WTC11 (cell line): ENCODE data around the gene TRMT2B. TPM values are rescaled to one million over a fixed set of nuclear protein-coding genes. Genes with fewer than 3 reads are reported as not detected.
"Not testable (repeated sequence)": the region's sequence is repeated elsewhere in the genome, so short reads cannot be mapped to it uniquely, and the experiment has no call there.

ENCODE experiments used
- ATAC-seq: fragments of 200-7000 bp; cut with Tn5 transposase; 2 replicates; pipeline ENCODE4 v1.10.0; 2021; ENCODE audit warnings: mild to moderate bottlenecking, moderate library complexity
- CTCF ChIA-PET: fragments of 300-600 bp; sonication (Branson Sonifier 250); formaldehyde crosslinking; loops from one replicate; lab custom pipeline; 2021; ENCODE audit warnings: antibody characterized with exemption; lab: Charles Lee
- POLR2A ChIA-PET: fragments of 350-600 bp; sonication (Branson Sonifier 250); formaldehyde crosslinking; loops from one replicate; lab custom pipeline; 2021; ENCODE audit warnings: antibody characterized with exemption; lab: Charles Lee
- DNase-seq: peaks from one replicate; pipeline ENCODE4 v3.0.0; 2021; ENCODE audit warnings: low spot score
- H3K27ac Mint-ChIP-seq: 2 replicates; pipeline ENCODE4 v1.8.0; 2021; ENCODE audit warnings: mixed read lengths
- H3K27me3 Mint-ChIP-seq: 2 replicates; pipeline ENCODE4 v1.8.0; 2021; ENCODE audit warnings: low read depth, mild to moderate bottlenecking, moderate library complexity, mixed read lengths
- H3K36me3 Mint-ChIP-seq: 2 replicates; pipeline ENCODE4 v1.8.0; 2021; ENCODE audit warnings: mixed read lengths
- H3K4me1 Mint-ChIP-seq: 2 replicates; pipeline ENCODE4 v1.8.0; 2022; ENCODE audit warnings: mixed read lengths
- H3K4me3 Mint-ChIP-seq: 2 replicates; pipeline ENCODE4 v1.8.0; 2021; ENCODE audit warnings: mild to moderate bottlenecking, moderate library complexity, mixed read lengths
- H3K9me3 Mint-ChIP-seq: 2 replicates; pipeline ENCODE4 v1.8.0; 2021; ENCODE audit warnings: mixed read lengths
- ATF6 ChIP-seq: sonication (generic); formaldehyde crosslinking; IDR thresholded peaks from 2 replicates; pipeline ENCODE4 v1.8.1; 2023; ENCODE audit warnings: mild to moderate bottlenecking, missing genetic modification reagents
- HMGXB4 ChIP-seq: sonication (generic); formaldehyde crosslinking; IDR thresholded peaks from 2 replicates; pipeline ENCODE4 v1.8.1; 2023; ENCODE audit warnings: mild to moderate bottlenecking, moderate library complexity, missing genetic modification reagents
- NFATC4 ChIP-seq: fragments of 250-450 bp; sonication (Bioruptor Pico); IDR thresholded peaks from 2 replicates; pipeline ENCODE4 v1.9.0; 2021; ENCODE audit warnings: mild to moderate bottlenecking
- OVOL2 ChIP-seq: fragments of 250-450 bp; sonication (Bioruptor Pico); IDR thresholded peaks from 2 replicates; pipeline ENCODE4 v1.9.0; 2021; ENCODE audit warnings: mild to moderate bottlenecking, borderline replicate concordance
- SMAD4 ChIP-seq: sonication (generic); formaldehyde crosslinking; IDR thresholded peaks from 2 replicates; pipeline ENCODE4 v1.8.0; 2022; ENCODE audit warnings: mild to moderate bottlenecking, missing genetic modification reagents
- TEAD4 ChIP-seq: sonication (generic); formaldehyde crosslinking; IDR thresholded peaks from 2 replicates; pipeline ENCODE4 v1.8.0; 2022; ENCODE audit warnings: mild to moderate bottlenecking, missing genetic modification reagents
- TP53 ChIP-seq: sonication (generic); formaldehyde crosslinking; IDR thresholded peaks from 2 replicates; pipeline ENCODE4 v1.8.1; 2023; ENCODE audit warnings: mild to moderate bottlenecking, missing genetic modification reagents
- ZMAT4 ChIP-seq: fragments of 250-450 bp; sonication (Bioruptor Pico); IDR thresholded peaks from 2 replicates; pipeline ENCODE4 v1.9.0; 2021; ENCODE audit warnings: mild to moderate bottlenecking
- ZNF121 ChIP-seq: sonication (generic); formaldehyde crosslinking; IDR thresholded peaks from 2 replicates; pipeline ENCODE4 v1.8.0; 2023; ENCODE audit warnings: missing genetic modification reagents
- ZNF425 ChIP-seq: fragments of 250-450 bp; sonication (Bioruptor Pico); conservative IDR thresholded peaks from 2 replicates; pipeline ENCODE4 v1.9.0; 2021; ENCODE audit warnings: mild to moderate bottlenecking
- ZNF512 ChIP-seq: sonication (generic); formaldehyde crosslinking; IDR thresholded peaks from 2 replicates; pipeline ENCODE4 v1.8.1; 2022; ENCODE audit warnings: missing genetic modification reagents, borderline replicate concordance
- ZSCAN18 ChIP-seq: fragments of 250-450 bp; sonication (Bioruptor Pico); IDR thresholded peaks from 2 replicates; pipeline ENCODE4 v2.1.2; 2022; ENCODE audit warnings: mild to moderate bottlenecking, moderate library complexity
- total RNA-seq: library from RNA; stranded (reverse); gene quantifications from 3 replicates; pipeline ENCODE4 v1.2.3, GENCODE V29; 2021
- TF ChIP-seq, protein P1 (sequence below): sonication (generic); formaldehyde crosslinking; IDR thresholded peaks from 2 replicates; pipeline ENCODE4 v1.8.0; 2022; ENCODE audit warnings: mild to moderate bottlenecking, missing genetic modification reagents

Gene TRMT2B
- total RNA-seq, 1 experiment from 2014 or later, result 14.3 TPM

GRCh38 chrX:100984818-100985217 lies 67.1 kb downstream of the TRMT2B start:
- Mint-ChIP-seq H3K27me3 (no peaks in the 10 kb centered on the region), H3K9me3 (no peaks in the 10 kb centered on the region), H3K27ac (no peak overlapping the region)
- TF ChIP-seq, protein P1, sequence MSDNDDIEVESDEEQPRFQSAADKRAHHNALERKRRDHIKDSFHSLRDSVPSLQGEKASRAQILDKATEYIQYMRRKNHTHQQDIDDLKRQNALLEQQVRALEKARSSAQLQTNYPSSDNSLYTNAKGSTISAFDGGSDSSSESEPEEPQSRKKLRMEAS (CRISPR knock-in tag), result no peak
- no peak for TF ChIP-seq ZMAT4 (CRISPR knock-in tag)
- TF ChIP-seq OVOL2 (CRISPR knock-in tag), result no peak
- TF ChIP-seq ZNF121 (CRISPR knock-in tag), result no peak
- TF ChIP-seq ZNF425 (CRISPR knock-in tag), result no peak
- no peak for TF ChIP-seq TP53 (CRISPR knock-in tag)
- TF ChIP-seq ZSCAN18 (CRISPR knock-in tag), result no peak
- no peak for TF ChIP-seq NFATC4 (CRISPR knock-in tag)
- TF ChIP-seq TEAD4 (CRISPR knock-in tag), result no peak
- no peak for TF ChIP-seq ATF6 (CRISPR knock-in tag)
- no peak for TF ChIP-seq ZNF512 (CRISPR knock-in tag)
- no peak for TF ChIP-seq HMGXB4 (CRISPR knock-in tag)
- no peak for TF ChIP-seq SMAD4 (CRISPR knock-in tag)
- TF ChIP-seq, all 79 proteins: peak for 0
- no peak overlapping the region for H3K4me3 Mint-ChIP-seq
- ATAC-seq (no peak), DNase-seq (no peak)
- POLR2A ChIA-PET, result no interaction called here
- H3K36me3 Mint-ChIP-seq, result no peaks in the 10 kb centered on the region; the same call in 1 of the 2 replicates
- no peaks in the 10 kb centered on the region for H3K4me1 Mint-ChIP-seq
- CTCF ChIA-PET, result no interaction called here

DNA sequence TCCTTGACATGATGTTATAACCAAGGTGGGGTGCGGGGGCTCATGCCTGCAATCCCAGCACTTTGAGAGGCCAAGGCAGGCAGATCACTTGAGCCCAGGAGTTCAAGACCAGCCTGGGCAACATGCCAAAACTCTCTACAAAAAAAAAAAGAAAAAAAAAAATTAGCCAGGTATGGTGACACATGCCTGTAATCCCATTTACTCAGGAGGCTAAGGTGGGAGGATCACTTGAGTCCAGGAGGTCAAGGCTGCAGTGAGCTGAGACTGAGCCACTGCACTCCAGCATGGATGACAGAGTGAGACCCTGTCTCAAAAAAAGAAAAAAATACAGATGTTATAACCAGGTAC lies 70.4 kb downstream of the TRMT2B start:
- ATAC-seq, POLR2A ChIA-PET, H3K27ac Mint-ChIP-seq, H3K4me3 Mint-ChIP-seq, DNase-seq, H3K9me3 Mint-ChIP-seq, H3K36me3 Mint-ChIP-seq, H3K4me1 Mint-ChIP-seq, H3K27me3 Mint-ChIP-seq, CTCF ChIA-PET: not testable (repeated sequence)
